Epithelial cell of prostate (primary cell): Measurements from ENCODE around the gene DUSP19.
A peak's percentile ranks its signal among the peaks of the same experiment; 100 is the strongest.

ENCODE experiments used
- DNase-seq: peaks from one replicate; pipeline ENCODE4 v3.0.0-alpha.2; 2011; ENCODE audit warnings: low read depth, low spot score
- H3K27ac ChIP-seq: fragments of 450-650 bp; 2 replicates; pipeline ENCODE4 v1.5.1; 2017; ENCODE audit warnings: mild to moderate bottlenecking

DUSP19 gene

DNA sequence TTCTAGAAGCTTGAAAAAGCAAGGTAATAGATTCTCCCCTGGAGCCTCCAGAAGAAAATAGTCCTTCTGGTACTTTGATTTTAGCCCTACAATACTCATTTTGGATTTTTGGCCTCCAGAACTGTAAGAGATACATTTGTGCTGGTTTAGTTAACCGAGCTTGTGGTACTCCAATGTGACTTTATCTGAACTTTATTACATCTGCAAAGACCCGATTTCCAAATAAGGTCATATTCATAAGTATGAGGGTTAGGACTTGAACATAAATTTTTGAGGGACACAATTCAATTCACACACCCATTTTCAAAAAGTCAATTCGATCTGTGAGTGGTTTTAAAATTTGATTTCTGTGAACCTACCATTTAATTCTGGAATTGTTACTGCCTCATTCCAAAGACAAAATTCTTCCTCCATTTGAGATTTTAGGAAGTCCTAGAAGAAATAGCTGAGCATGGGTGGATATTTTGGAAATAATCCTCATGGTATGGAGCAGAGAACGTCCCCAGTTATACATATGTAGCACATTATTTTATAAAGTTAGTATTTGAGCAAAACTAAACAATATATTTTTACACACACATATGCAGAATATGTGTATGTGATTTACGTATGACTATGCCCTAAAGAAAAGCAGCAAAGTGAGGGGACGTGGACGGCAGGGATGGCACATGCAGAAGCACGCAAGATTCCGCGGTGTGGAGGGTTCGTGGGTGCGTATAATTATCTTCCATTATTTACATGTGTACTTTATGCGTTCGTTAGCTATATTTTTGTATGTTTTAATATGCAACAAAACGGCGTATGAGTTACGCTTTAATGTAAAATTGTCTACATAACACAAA is 44.8 kb downstream of the DUSP19 start:
- H3K27ac ChIP-seq = peak overlapping the region; percentile 85

DNA sequence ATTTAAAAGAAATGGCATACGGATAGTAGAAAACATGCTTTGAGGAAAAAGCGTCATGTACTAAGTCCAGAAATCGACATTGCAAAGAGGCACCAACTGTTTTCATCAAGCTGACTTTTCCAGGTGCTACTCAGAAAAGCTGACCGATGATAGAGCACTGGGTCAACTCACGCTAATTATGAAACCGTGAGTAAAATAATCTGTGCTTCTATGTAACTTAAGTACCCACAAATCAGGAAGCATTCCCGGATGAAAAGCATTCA is 45.3 kb downstream of the DUSP19 start:
- peak overlapping the region; percentile 85 for H3K27ac ChIP-seq
- no peak for DNase-seq

More for the DNA sequence above, 44.8 kb downstream of the DUSP19 start:
- DNase-seq = no peak

DNA sequence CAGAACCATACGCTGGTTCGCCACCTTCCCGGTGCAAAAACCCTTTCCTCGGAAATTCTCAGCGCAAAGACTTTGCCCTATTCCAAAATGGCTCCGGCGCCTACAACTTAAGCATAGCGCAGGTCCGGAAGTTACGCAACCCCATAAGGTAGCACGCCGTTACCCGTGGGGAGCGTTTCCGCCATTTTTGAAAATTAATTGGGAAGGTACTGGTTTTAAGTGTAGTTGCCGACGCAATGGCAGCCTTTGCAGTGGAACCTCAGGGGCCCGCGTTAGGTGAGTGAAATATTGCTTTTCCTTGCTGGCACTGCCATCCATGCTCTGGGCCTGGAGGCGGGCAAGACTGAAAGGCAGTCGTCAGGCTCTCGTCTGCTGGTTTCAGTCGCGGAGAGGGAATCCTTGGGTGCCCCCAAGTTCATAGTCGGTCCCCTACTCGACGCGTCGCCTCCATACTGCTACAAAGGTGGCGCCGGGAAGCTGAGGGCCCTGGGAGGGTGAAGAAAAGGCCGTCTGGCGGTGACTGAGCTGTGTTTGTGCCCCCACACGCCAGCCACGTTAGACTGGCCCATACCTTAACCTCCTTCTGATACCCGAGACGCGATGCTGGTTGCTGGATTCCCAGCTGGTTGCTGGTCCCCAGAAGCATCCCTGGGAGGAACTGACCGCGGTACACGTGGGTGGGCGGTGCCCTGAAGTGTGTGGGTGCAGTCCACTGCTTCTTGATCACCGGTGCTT is 45.8 kb downstream of the DUSP19 start, which contains the start of gene NUP35:
Gene NUP35 (plus strand): TSS at position 222 of the 735 bp plus-strand sequence. CDS start 15 bp downstream, at position 237.
- peak; percentile 55 for DNase-seq
- H3K27ac ChIP-seq = peak within 1 kb of the TSS; percentile 85

DNA sequence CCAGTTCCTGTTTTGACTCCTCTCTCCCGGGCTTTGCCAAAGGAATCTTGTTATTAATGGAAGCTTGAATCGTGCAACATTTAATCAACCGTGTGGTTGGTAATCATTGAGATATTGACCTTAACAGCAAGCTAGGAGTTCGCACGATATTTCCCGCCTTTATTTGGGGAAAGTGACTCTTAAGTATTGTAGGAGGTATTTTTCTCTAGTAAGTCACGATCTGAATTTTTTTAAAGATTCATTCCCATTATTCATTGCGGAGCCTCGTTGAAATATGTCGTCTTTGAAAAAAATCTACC is 46.4 kb downstream of the DUSP19 start:
- DNase-seq = no peak

DNA sequence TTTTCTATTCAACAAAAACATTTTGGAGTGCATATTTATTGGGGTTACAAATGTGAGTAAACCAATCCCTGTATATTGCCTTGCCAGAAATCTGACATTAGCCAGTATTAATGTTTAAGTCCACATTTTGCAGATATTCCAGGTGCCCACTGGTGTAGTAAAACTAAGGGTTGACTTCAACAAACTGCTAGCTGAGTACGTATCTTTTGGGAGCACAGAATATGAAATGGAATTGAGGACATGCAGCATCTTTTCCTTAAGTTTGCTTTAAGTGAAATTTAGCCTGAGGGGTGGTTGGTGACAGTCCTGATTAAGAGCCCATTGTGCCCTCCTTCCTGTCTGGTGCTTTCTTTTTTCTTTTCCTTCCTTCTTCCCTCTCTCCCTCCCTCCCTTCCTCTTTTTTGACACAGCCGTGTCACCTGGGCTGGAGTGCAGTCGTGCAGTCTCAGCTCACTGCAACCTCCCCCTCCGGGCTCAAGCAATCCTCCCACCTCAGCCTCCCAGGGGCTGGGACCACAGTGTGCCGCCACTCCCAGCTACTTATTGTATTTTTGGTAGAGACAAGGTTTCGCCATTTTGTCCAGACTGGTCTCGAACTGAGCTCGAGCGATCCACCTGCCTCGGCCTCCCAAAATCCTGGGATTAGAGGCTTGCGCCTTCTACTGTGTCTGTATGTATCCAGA is 47.3 kb downstream of the DUSP19 start:
- H3K27ac ChIP-seq = peak overlapping the region; percentile 85

More for the DNA sequence above, 46.4 kb downstream of the DUSP19 start:
- H3K27ac ChIP-seq = peak overlapping the region; percentile 85

GRCh38 chr2:183126635-183127034 is 48.1 kb downstream of the DUSP19 start:
- DNase-seq = no peak
- no peak overlapping the region for H3K27ac ChIP-seq

More for the DNA sequence above, 47.3 kb downstream of the DUSP19 start:
- DNase-seq = no peak

DNA sequence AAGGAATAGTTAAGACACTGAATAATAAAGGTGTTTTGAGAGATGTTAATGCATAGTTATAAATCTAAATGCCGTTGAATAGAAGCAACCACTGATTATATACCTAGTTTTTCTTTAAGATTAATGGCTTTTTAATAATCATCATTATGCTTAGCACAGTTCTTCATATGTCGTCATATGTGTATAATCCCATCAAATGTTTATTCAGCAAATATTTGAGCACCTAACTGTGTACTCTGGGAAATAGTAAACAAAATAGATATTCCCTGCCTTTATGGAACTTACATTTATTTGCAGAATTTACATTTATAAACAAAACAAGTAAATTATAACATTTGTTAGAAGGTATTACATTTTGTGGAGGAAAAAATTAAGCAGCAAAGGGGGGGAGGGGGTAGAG is 55.5 kb downstream of the DUSP19 start:
- no peak for DNase-seq
- no peak overlapping the region for H3K27ac ChIP-seq

- no peak for DNase-seq
- H3K27ac ChIP-seq = no peak overlapping the region
These were observed 70.4 kb downstream of the DUSP19 start for GRCh38 chr2:183148955-183149354.

DNA sequence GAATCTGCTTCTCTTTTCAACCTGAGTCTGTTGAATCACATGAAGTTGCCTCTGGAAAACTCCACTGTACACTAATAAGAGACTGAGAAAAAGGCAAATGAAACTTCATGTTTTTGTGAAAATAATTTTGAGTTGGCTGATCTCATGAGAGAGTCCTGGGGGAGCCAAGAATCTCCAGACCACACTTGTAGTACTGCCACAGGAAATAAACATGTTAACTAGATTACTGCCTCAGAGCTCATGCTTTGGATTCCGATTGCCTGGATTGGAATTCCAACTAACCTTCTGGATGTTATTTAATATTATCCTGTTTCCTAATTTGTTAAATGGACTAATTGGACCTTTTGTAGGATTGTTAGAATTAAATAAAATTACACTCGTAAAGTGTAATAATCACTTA is 70.9 kb downstream of the DUSP19 start:
- DNase-seq = no peak
- no peak overlapping the region for H3K27ac ChIP-seq
